Osteoblast (primary cell): ENCODE data around the gene MCC. TPM values are rescaled to one million over a fixed set of nuclear protein-coding genes. Genes with fewer than 3 reads are reported as not detected.

Experiments
- DNase-seq: peaks from one replicate; pipeline ENCODE4 v3.0.0; 2011; ENCODE audit warnings: low spot score, mixed read lengths; ENCODE audit not compliant: insufficient read length; ENCODE audit errors: missing footprints
- H2AFZ ChIP-seq: 2 replicates; pipeline ENCODE4 v1.6.0; 2011; ENCODE audit warnings: mild to moderate bottlenecking, low read length
- H3K27ac ChIP-seq: 2 replicates; pipeline ENCODE4 v1.5.1; 2011; ENCODE audit warnings: mild to moderate bottlenecking, low read depth, low read length, moderate library complexity
- H3K27me3 ChIP-seq: 2 replicates; pipeline ENCODE4 v1.6.0; 2012; ENCODE audit warnings: mild to moderate bottlenecking, control low read depth, inconsistent platforms, low read length, moderate library complexity; ENCODE audit not compliant: insufficient read depth
- H3K36me3 ChIP-seq: 2 replicates; pipeline ENCODE4 v1.5.1; 2011; ENCODE audit warnings: mild to moderate bottlenecking, low read length, control low read depth, moderate library complexity; ENCODE audit not compliant: insufficient read depth
- H3K4me1 ChIP-seq: 2 replicates; pipeline ENCODE4 v1.5.1; 2011; ENCODE audit warnings: mild to moderate bottlenecking, low read length, control low read depth, moderate library complexity; ENCODE audit not compliant: insufficient read depth
- H3K4me2 ChIP-seq: 2 replicates; pipeline ENCODE4 v1.6.0; 2011; ENCODE audit warnings: mild to moderate bottlenecking, low read length; ENCODE audit not compliant: insufficient read depth
- H3K4me3 ChIP-seq: fragments of 200-600 bp; sonication (generic); 3 replicates; pipeline ENCODE4 v1.5.1; 2012; ENCODE audit warnings: mild to moderate bottlenecking, low read length, inconsistent platforms; ENCODE audit not compliant: insufficient read depth
- H3K79me2 ChIP-seq: 2 replicates; pipeline ENCODE4 v1.6.0; 2012; ENCODE audit warnings: mild to moderate bottlenecking, low read length, control low read depth, inconsistent platforms; ENCODE audit not compliant: insufficient read depth
- H3K9me3 ChIP-seq: 2 replicates; pipeline ENCODE4 v1.5.1; 2011; ENCODE audit warnings: low read depth, low read length, control low read depth
- H4K20me1 ChIP-seq: 2 replicates; pipeline ENCODE4 v1.6.0; 2012; ENCODE audit warnings: mild to moderate bottlenecking, low read length, control low read depth; ENCODE audit not compliant: insufficient read depth
- CTCF ChIP-seq: IDR thresholded peaks from 2 replicates; pipeline ENCODE4 v1.5.1; 2011; ENCODE audit warnings: mild to moderate bottlenecking, low read depth, low read length, moderate library complexity; ENCODE audit errors: extremely low read depth
- total RNA-seq: library from RNA; depleted of rRNA; stranded (reverse); fragments of >200 nt; gene quantifications from 2 replicates; pipeline ENCODE4 v1.2.3, GENCODE V29; 2012

MCC gene
- total RNA-seq, 1 donor: 45.6 TPM

GRCh38 chr5:113311301-113311700 lies 177.0 kb downstream of the MCC start:
- DNase-seq: no peak
- Histone ChIP-seq H3K27ac (no peak overlapping the region), H2AFZ (no peak overlapping the region), H3K4me2 (no peak overlapping the region), H3K79me2 (no peaks in the 10 kb centered on the region), H3K36me3 (no peaks in the 10 kb centered on the region), H3K9me3 (no peaks in the 10 kb centered on the region), H3K4me1 (peaks cover 5% of the 10 kb centered on the region), H3K4me3 (no peak overlapping the region), H4K20me1 (no peaks in the 10 kb centered on the region), H3K27me3 (peaks cover 4% of the 10 kb centered on the region)
- TF ChIP-seq CTCF: no peak

- Histone ChIP-seq H3K4me3 (no peak overlapping the region), H3K36me3 (no peaks in the 10 kb centered on the region), H3K4me2 (no peak overlapping the region), H3K9me3 (no peaks in the 10 kb centered on the region), H3K79me2 (no peaks in the 10 kb centered on the region), H3K27ac (no peak overlapping the region), H4K20me1 (no peaks in the 10 kb centered on the region), H2AFZ (no peak overlapping the region), H3K4me1 (no peaks in the 10 kb centered on the region), H3K27me3 (peaks cover 7% of the 10 kb centered on the region)
- TF ChIP-seq CTCF: no peak
- DNase-seq: no peak
These were observed 186.1 kb downstream of the MCC start for GRCh38 chr5:113302120-113302519.

GRCh38 chr5:113299591-113299990 lies 188.7 kb downstream of the MCC start:
- Histone ChIP-seq H3K79me2 (no peaks in the 10 kb centered on the region), H3K4me3 (no peak overlapping the region), H3K27me3 (peaks cover 3% of the 10 kb centered on the region), H3K9me3 (no peaks in the 10 kb centered on the region), H4K20me1 (no peaks in the 10 kb centered on the region), H2AFZ (no peak overlapping the region), H3K36me3 (no peaks in the 10 kb centered on the region), H3K27ac (no peak overlapping the region), H3K4me2 (no peak overlapping the region), H3K4me1 (peaks cover 7% of the 10 kb centered on the region)
- no peak for DNase-seq
- TF ChIP-seq CTCF: no peak

GRCh38 chr5:113296676-113297075 lies 191.6 kb downstream of the MCC start:
- Histone ChIP-seq H4K20me1 (peaks cover 7% of the 10 kb centered on the region), H3K4me2 (no peak overlapping the region), H3K4me1 (peaks cover 15% of the 10 kb centered on the region), H2AFZ (no peak overlapping the region), H3K79me2 (peaks cover 4% of the 10 kb centered on the region), H3K4me3 (no peak overlapping the region), H3K27me3 (peaks cover 3% of the 10 kb centered on the region), H3K36me3 (no peaks in the 10 kb centered on the region), H3K27ac (no peak overlapping the region), H3K9me3 (no peaks in the 10 kb centered on the region)
- no peak for DNase-seq
- no peak for TF ChIP-seq CTCF
